Dermis microvascular lymphatic vessel endothelial cell (primary cell): ENCODE measurements around the gene SAP130. TPM values are rescaled to one million over a fixed set of nuclear protein-coding genes. Genes with fewer than 3 reads are reported as not detected.

ENCODE experiments used
- DNase-seq, 2 donors: peaks; one replicate each; pipeline versions ENCODE4 v3.0.0 to v3.0.0-alpha.2; 2010; ENCODE audit warnings: low read depth in 2 of 2
- total RNA-seq: library from RNA; depleted of rRNA; stranded (reverse); fragments of >200 nt; gene quantifications from 2 replicates; pipeline ENCODE4 v1.2.1, GENCODE V29; 2014

Gene SAP130
- total RNA-seq, 1 donor from 2014 or later: 2.4 TPM

- DNase-seq: peak in 1 of 2 donors; percentile 18
These were observed 1.2 kb downstream of the SAP130 start for GRCh38 chr2:128026448-128027277.

DNA sequence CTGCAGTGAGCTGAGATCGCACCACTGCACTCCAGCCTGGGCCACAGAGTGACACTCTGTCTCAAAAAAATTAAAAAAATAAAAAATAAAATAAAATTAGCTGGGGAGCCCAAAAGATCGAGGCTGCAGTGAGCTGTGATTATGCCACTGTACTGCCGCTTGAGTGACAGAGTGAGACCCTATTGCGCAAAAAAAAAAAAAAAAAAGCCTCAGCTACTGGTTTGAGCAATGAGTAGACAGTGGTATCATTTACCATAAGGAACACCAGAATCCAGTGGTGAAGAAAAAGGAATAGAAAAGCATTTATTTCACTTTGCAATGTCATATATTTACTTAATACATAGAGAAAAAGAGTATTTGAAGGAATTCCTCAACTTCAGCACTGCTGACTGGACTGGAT, 3.0 kb downstream of the SAP130 start:
- DNase-seq: no peak

GRCh38 chr2:128017561-128017960, 10.3 kb downstream of the SAP130 start:
- no peak for DNase-seq

DNA sequence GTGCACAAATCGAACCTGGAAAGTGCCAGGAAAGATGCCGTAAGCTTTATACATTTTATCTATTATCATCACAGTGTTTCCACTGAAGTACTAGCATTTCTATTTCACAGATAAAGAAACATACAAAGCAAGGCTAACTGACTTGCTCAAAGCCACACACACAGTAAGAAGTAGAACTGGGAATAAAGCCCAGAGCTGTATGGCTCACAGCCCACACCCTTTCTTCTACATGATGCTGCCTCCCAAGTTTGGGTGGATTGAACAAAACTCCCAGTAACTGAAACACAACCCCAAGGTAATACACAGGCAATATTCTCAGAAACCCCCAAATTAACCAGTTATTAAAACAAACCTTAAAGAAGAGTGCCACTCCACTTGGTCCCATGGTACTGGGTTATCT, 11.2 kb downstream of the SAP130 start:
- DNase-seq: no peak

DNA sequence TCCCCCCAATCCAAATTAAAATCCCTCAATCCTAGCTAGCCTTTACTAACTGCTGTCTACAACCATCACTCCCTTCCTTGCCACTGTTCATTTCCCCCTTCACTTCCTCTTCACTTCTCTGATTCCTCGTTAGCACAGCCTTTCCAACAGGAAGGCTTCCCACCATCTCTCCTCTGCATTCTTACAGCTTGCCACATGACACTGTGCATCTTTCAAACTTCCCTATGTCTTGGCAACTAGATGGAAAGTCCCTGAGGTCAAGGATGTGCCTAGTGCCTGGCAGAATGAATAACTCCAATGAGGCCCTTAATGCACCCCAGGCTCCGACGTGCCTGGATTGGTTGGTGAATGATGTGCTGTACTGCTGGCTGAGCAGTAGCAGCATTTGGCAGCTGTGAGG, 15.2 kb downstream of the SAP130 start:
- DNase-seq: no peak

GRCh38 chr2:128008074-128008672, 19.7 kb downstream of the SAP130 start:
- DNase-seq: no peak

GRCh38 chr2:128004509-128004908, 23.4 kb downstream of the SAP130 start:
- peak in 1 of 2 donors; percentile 7 for DNase-seq

- DNase-seq: no peak
These were observed 24.4 kb downstream of the SAP130 start for GRCh38 chr2:128003463-128003862.

DNA sequence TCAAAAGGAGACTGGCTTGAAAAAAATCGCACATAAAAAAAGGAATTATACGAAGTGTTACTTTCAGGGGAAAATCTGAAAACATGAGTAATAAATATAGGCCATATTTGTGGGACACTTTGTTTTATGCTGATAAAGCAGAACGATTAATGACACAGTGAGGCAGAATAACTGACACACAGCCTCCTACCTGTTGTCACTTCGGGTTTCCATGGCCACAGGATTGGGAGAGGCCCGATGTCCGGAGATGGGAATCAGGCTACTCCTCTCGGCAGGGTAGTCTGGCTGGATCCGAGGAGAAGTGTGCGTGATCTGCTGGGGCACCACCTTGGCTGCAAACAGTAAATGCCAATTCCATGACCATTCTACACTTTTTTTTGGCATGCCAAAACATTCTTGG, 31.7 kb downstream of the SAP130 start:
- DNase-seq: no peak

GRCh38 chr2:127995725-127996124, 32.1 kb downstream of the SAP130 start:
- DNase-seq: no peak

GRCh38 chr2:127993659-127994058, 34.2 kb downstream of the SAP130 start:
- DNase-seq: no peak

GRCh38 chr2:127991742-127992141, 36.1 kb downstream of the SAP130 start:
- no peak for DNase-seq

GRCh38 chr2:127986548-127987079, 41.2 kb downstream of the SAP130 start:
- no peak for DNase-seq

DNA sequence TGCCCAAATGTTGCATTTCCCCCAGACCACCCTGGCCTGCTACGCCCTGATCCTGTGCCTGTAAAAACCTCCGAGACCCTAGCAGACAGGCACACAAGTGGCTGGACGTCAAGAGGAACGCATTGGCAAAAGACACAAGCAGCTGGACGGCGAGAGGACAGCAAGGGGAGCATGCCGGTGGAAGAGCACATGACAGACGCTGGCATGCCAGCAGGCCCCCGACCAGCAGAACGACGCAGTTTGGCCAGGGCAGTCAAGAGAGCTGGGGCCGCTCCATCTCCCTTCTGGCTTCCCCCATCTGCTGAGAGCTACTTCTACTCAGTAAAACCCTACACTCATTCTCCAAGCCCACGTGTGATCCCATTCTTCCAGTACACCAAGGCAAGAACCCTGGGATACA, 42.1 kb downstream of the SAP130 start:
- DNase-seq: no peak

GRCh38 chr2:127985026-127985734, 42.7 kb downstream of the SAP130 start:
- no peak for DNase-seq

- peak in 1 of 2 donors; percentile 10 for DNase-seq
These were observed 43.3 kb downstream of the SAP130 start for GRCh38 chr2:127984551-127984950.

DNA sequence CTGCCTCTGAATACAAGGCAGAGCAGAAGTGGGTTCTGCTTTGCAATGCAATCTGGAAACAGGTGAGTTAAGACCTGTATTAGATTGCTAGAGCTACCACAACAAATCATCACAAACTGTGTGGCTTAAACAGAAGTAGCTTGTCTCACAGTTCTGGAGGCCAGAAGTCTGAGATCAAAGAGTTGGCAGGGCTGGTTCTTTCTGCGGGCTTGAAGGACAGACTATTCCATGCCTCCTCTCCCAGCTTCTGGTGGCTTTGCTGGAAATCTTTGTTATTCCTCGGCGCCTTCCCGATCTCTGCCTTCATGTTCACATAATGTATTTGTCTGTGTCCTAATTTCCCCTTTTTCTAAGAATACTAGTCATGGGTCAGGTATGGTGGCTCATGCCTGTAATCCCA, 58.4 kb downstream of the SAP130 start:
- no peak for DNase-seq

GRCh38 chr2:127968610-127969339, 59.1 kb downstream of the SAP130 start:
- no peak for DNase-seq

- DNase-seq: no peak
These were observed 66.1 kb downstream of the SAP130 start for GRCh38 chr2:127961729-127962128.

DNA sequence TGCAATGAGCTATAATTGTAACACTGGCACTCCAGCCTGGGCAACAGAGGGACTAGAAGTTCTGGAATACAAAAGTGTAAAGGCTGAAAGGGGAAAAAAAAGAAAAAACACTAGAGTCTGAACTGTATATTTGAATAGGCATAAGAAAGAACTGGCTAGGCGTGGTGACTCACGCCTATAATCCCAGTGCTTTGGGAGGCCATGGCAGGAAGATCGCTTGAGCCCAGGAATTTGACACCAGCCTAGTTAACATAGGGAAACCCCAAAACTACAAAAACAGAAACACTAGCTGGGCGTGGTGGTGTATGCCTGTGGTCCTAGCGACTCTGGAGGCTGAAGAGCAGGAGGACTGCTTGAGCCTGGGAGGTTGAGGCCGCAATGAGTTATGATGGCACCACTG, 70.6 kb downstream of the SAP130 start:
- DNase-seq: no peak

DNA sequence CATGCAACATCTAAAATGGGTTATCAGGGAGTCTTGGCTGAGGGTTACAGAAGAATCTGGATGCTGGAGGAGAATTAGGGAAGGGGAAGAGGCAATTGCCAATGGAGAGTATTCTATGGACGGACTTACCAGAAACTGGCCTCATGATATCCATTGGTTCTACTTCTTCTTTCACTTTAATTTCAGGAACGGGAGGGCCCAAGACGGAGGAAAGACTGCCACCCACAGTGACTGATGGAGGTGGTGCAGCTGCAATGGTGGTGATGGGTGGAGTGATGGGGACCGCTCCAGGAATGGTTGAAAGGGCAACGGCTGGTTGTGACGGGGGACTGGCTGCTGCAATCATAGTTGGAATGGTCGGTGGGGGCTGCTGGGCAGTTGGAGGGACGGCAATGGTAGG, 73.0 kb downstream of the SAP130 start:
- DNase-seq: no peak

- no peak for DNase-seq
These were observed 74.0 kb downstream of the SAP130 start for GRCh38 chr2:127953849-127954248.
